GM21390 (cell line): Measurements from ENCODE around the gene UGCG.
"Not testable (repeated sequence)": the region's sequence is repeated elsewhere in the genome, so short reads cannot be mapped to it uniquely, and the experiment has no call there.

Experiments used
- ATAC-seq: cut with Tn5 transposase; IDR thresholded peaks from one replicate; pipeline ENCODE4 v1.9.1; 2021; ENCODE audit not compliant: unreplicated experiment

The UGCG gene

DNA sequence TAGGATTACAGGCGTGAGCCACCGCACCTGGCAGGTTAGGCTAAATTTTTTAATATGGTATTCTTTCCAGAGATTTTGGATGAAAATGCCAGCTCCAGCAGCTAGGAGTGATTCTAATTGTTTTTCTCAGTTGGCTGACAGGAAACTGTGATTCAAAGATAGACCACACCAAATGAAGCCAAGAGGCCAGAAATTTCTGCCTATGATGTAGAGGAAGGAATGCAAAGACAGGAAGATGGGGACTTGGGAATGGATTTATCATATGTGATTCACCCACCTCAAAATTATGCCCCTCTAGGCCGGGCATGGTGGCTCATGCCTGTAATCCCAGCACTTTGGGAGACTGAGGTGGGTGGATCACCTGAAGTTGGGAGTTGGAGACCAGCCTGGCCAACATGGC, 53.3 kb downstream of the UGCG start:
- no peak for ATAC-seq

DNA sequence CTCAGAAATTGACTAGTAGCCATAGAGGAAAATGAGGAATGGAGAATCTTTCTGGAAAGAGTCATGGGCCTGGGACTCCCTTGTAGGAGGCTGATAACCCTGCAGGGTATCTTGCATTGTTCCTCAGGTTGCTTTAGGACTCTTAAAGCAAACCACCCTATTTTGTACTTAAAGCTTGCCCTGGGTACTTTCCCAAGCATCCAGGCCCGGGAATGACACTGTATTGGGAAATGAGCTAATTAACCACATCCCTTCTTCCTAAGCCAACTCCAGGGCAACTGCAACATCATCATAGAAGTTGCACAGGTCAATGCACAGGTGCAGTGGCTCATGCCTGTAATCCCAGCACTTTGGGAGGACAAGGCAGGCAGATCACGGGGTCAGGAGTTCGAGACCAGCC, 55.9 kb downstream of the UGCG start:
- ATAC-seq: no peak

DNA sequence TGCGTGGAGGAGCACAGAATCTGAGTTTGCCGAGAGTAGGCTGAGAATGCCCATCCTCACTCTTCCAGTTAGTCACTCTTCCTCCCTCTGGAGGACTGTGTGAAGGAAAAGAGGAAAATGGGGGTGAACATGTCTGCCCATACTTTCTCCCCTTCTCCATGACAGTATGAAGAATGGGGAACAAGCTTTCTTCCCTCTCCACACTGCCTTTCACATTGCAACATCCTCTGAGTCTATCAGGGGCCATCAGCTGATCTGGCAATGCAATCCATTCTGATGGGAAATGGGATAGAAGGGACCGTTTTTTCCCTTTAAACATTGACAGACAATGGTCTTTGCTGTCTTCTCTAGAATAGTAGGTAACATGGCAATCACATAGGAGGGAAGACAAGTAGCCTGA, 56.8 kb downstream of the UGCG start:
- ATAC-seq: no peak

DNA sequence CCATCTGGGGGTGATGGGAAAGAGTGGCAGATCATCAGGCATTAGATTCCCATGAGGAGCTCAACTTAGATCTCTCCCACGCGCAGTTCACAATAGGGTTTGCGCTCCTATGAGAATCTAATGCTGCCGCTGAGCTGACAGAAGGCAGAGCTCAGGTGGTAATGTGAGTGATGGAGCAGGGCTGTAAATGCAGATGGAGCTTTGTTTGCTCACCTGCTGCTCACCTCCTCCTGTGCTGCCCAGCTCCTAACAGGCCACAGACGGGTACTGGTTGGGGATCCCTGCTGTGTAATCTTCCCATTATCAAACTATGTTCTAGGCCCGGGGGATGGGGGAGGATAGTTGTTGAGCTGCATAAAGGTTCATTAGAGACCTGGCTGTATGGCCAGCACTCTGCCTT, 58.4 kb downstream of the UGCG start:
- ATAC-seq: no peak

DNA sequence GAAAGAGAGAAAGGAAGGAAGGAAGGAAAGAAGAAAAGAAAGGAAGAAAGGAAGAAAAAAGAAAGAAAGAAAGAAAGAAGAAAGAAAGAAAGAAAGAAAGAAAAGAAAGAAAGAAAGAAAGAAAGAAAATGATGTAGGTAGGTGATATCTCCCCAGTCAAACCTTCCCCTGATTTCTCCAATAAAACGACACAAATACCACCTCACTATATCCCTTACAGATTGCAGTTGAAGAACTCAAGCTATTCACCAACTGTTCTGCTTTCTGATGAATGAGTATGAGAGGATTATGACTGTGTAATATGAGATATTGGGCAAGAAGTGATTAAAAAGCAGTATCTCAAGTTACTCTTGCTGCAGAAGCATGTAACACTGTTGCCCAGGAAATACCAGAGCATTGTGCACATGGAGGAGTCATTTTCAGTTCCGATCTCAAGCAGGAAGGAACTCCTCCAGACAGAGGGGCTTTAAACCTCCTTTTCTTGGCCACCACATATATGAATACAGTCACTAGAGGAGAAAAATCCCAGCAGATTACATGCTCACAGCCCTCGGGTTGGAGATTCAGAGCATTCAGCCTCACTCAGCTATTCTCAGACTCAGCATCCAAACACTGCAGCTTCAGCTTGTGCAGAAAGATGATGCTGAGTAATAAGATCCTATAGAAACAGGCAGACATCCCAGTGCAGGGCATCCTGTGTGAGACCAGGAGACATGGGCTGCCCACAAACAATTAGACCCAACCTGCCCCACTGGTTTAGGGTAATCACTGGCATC, 61.4 kb downstream of the UGCG start:
- peak; percentile 67 for ATAC-seq

DNA sequence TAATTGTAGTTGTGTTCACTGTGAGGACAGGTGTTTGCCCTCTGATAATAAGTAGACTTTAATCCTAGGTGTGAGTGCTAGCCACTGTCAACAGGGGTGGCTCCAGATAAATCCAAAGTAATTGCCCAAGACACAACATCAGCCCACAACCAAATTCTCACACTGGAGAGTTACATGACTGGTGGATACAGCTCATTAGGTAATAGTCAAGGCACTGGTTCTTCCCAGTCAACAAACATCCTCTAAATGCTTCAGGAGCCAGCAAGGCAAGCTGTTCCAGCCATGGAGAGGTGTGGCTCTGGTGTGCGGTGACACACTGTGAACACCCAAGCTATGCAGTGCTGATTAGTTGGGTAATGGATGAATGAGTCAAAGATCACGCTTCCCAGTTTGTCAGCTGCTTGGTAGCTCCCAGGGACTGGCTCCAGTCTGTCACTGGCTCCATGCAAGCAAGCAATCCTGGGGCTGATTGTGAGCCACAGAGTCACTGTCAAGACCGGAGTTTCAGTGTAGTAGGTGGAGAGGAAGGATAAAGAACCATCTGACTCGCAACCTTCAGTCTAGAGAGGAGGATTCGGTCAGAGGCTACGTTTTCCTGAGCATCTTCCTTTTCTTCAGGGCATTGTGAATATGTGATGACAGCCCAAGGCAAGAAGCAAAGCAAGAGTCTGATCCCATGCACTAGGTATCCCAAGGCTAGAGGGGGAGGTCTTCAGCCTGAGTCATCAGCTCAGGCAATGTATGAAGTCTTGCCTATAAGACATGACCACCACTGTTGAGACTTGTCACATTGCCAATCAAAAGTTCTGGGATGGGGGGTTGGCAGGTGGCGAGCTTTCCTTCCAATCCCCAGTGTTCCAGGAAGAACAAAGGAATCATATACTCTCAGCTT, 63.1 kb downstream of the UGCG start:
- no peak for ATAC-seq

DNA sequence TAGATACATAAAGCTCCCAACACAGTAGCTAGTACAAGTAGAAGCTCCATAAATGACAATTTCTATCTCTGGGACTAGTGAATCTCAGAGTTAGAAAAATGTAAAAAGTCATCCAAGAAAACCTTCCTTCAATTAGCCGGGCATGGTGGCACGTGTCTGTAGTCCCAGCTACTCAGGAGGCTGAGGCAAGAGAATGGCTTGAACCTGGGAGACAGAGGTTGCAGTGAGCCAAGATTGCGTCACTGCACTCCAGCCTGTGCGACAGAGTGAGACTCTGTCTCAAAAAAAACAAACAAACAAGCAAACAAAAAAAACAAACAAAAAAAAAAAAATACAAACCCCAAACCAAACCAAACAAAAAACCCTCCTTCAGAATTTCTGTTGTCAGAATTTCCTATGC, 63.9 kb downstream of the UGCG start:
- not testable (repeated sequence) for ATAC-seq

DNA sequence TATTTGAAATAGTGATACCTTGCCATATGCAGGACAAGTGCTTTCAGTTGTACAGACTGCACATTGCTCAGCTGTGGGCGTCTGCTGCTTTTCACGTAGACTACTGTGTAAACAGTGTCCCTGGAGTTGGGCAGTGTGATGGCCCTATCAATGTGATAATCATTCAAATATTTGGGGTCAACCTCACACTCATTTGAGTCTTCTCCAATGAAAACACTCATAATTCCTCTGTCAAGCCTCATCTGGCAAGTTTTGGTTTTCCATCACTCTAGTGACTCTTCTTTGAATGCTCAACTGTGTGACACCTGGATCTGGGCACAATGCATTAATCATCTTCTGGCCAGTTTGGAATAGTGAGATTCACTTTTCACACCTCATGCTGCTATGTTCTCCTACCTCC, 64.4 kb downstream of the UGCG start:
- ATAC-seq: no peak

DNA sequence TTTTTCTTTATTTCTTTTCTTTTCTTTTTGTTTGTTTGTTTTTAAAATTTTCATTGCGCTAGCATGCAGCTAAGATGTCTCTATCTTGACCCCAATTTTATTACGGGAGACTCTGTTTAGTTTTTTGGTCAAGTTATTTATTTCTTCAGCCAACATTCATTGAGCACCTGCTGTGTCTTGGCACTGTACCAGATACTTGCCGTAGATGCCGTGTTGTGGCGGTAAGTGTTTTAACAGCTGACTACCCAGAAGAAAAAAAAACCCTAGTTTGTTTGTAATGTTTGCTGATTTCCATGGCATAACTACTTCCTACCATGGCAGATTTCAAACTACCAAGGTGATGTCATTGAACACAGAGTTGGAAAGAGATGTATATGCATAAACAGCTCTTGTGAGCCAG, 65.0 kb downstream of the UGCG start:
- no peak for ATAC-seq

DNA sequence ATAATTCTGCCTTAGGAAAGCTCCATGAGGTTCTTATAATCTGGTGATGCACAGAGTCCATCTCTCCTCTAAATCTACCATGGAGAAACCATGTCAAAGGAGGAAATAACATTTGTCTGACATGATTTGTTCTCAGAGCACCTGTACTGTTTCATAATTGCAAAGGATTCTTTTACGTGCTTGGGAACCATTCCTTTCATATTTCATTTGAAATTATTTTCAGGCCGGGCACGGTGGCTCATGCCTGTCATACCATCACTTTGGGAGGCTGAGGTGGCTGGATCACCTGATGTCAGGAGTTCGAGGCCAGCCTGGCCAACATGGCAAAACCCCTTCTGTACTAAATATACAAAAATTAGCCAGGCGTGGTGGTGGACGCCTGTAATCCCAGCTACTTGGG, 65.4 kb downstream of the UGCG start:
- no peak for ATAC-seq

DNA sequence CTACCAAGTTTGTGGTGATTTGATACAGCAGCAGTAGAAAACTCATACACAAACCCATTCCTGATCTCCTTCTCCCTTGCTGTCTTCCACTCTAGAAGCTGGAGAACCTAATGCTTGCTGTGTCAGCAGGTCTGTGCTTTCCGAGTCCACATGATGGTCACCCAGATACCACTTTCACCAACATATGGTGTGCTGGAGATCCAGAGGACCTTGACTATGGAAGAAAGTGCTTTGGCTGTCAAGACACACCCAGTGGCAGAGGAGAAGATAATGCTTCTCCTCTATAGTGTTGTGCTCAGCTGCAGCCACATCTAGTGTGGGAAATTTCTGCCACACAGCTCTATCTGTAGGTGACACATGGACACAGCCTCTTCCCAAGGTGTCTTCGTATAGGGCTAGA, 67.4 kb downstream of the UGCG start:
- ATAC-seq: no peak

DNA sequence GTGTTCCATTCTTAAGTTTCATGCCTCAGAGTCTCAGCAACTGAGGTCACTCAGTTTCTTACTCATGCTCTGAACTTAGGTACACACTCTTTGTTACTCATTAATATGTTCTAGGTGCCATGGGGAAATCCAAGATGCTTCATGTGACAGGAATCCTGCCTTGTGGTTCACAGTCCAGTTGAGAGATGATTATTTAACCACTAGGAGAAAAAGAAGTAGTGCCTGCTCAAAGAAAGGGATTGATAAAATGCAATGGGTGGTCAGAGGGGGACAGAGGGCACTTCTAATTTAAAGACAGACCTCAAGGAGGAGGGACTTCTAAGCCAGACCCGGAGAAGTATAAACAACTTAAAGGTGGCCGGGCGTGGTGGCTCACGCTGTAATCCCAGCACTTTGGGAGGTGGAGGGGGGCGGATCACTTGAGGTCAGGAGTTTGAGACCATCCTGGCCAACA, 69.0 kb downstream of the UGCG start:
- ATAC-seq: peak; percentile 55

DNA sequence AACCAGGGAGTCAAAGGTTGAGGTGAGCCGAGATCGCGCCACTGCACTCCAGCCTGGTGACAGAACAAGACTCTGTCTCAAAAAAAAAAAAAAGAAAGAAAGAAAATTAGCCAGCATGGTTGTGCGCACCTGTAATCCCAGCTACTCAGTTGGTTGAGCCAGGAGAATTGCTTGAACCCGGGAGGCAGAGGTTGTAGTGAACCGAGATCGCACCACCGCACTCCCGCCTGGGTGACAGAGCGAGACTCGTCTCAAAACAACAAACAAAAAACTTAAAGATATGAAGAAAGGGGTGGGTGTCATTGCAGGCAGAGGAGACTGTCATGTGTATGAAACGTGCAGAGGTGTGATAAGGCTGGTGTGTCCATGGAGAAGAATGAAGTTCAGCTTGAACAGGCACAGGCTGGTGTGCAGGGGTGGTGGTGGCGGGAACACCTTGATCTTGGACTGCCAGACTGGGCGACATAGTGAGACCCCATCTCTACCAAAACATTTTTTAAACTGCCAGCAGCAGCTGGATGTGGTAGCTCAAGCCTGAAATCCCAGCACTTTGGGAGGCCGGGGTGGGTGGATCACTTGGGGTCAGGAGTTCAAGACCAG, 69.6 kb downstream of the UGCG start:
- no peak for ATAC-seq

DNA sequence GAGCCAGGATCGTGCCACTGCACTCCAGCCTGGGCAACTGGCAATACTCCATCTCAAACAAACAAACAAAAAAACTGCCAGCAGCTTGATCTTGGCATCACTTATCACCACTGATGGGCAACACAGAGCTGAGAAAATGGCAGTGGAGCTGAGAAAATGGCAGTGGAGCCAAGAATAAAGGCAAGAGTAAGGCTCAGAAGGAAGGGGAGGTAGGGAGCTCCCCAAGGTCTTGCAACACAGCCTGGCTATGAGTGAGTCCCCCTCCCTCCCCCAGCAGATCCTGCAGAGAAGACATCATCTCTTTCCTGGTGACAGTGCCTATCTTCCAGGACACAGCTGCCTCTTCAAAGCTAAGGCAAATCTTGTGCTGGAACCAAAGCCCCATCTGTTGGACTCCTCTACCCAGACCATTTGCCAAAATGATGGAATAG, 70.3 kb downstream of the UGCG start:
- ATAC-seq: no peak

DNA sequence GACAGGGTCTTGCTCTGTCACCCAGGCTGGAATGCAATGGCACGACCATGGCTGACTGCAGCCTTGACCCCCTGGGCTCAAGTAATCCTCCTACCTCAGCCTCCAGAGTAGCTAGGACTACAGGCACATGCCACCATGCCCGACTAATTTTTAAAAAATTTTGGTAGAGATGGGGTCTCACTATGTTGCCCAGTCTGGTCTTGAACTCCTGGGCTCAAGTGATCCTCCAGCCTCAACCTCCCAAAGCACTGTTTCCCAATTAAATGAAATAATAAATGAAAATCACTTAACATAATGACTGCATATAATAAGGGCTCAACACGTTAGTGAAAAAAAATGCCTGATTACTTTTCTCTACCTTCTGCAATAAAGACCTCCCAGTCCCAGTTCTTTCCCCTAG, 71.0 kb downstream of the UGCG start:
- ATAC-seq: no peak

DNA sequence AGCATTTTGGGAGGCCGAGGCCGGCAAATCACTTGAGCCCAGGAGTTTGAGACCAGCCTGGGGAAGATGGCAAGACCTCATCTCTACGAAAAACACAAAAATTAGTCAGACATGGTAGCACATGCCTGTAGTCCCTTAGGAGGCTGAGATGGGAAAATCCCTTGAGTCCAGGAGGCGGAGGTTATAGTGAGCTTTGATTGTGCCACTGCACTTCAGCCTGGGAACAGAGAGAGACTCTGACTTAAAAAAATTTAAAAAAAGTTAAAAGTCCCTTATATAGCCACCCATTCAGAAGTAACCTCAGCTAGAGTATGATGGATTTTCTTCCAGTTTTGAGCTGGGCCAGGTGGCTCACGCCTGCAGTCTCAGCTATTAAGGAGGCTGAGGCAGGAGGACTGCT, 72.4 kb downstream of the UGCG start:
- no peak for ATAC-seq

DNA sequence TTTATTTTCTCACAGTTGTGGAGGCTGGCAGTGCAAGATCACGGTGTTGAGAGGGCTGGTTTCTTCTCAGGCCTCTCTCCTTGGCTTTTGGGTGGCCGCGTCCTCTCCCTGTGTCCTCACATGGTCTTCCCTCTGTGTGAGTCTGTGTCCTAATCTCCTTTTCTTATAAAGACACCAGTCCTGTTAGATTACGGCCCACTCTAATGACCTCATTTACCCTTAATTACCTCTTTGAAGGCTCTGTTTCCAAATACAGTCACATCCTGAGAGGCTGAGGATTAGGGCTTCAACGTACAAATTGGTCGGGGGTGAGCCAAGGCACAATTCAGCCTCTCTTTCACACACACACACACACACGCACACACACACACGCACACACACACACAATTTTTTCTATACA, 73.0 kb downstream of the UGCG start:
- no peak for ATAC-seq

DNA sequence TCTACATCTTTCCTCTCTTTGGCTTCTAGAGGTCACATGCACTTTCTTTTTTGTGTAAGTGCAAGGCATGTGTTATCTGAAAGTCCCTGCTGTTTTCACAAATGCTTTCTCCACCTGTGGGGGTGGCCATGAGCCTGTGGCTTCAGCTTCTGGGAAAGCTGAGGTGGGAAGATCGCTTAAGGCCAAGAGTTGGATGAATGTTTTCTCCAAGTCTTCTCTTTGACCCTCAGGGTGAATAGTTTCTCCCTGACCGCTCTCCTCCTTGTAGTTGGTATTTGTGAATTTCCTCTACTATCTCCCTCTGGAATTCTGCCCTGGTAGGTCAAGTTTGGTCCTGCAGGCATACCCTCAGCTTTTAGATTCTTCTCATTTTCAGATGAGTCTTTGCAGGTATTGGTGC, 74.2 kb downstream of the UGCG start:
- ATAC-seq: no peak

DNA sequence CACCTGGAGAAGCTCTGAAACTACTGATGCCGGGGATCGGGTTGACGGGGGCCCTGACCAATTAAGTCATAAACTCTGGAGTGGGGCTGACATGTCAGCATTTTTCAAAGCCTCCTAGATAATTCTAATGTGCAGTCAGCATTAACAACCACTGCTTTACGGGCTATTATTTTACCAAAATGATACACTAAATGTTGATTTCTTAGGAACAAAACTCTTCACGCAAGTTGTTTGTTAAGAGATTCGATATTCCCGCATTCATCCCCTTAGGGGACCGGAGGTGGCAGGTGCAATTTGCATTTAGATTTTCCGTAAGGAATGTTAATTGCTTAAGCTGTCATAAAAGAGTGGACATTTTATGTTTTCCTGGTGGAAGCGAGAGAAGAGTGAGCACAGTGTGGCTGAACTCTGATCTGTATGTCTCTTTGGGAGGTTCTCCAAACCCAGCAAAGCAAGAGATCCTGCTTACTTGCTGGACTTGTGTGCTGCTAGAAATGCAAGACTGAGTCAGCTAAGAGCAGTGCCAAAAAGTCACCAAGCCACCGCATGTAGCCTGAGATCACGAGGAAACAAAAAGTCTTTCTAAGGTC, 77.6 kb downstream of the UGCG start:
- ATAC-seq: no peak

DNA sequence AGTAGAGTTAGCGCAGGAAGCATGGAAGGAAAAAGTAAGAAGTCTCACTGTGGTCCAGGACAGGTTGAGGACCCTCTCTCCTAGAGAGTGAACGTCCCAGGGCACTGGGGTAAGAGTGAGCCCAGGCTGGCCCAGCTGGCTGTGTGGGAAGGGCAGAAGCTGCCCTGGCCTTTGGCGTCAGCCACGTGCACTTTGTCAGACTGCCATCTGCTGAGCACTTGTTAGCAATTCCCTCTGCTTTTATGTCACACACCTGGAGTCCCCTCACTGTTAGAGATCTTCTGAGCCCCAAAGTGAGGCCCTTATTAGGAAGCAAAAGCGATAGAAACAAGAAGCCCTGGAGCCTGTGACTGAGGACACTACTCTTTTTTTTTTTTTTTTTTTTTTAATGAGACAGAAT, 79.1 kb downstream of the UGCG start:
- no peak for ATAC-seq

DNA sequence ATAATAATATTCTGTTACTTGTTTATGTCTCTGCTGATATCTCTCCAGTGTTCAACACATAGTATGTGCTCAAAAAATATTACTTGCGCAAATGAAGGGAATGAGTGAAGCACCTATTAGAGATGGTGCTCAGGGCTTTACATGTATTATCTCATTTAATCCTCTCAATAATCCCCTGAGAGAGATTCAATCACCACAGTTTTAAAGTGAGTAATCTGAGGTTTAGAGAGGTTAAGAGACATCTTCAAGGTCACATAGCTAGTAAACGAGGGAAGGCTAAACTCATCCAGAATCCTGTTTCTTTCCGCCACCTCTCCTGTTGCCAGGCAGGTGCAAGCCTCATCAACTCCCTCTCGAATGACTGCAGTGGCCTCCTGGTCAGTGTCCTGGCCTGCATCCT, 82.0 kb downstream of the UGCG start:
- ATAC-seq: no peak
